ENCODE data around the gene CES3.
"Not testable (repeated sequence)": the region's sequence is repeated elsewhere in the genome, so short reads cannot be mapped to it uniquely, and the experiment has no call there.

CES3 gene

GRCh38 chr16:66926961-66927436 lies 34.1 kb upstream of the CES3 start:
- no peak for DNase-seq

- DNase-seq: no peak
Observed at GRCh38 chr16:66927918-66928649, 33.0 kb upstream of the CES3 start.

GRCh38 chr16:66928702-66929388 lies 32.2 kb upstream of the CES3 start:
- no peak for DNase-seq

GRCh38 chr16:66930189-66930588 lies 30.9 kb upstream of the CES3 start:
- DNase-seq: no peak

- no peak for DNase-seq
Observed at GRCh38 chr16:66931665-66932064, 29.4 kb upstream of the CES3 start.

- no peak for DNase-seq
Observed at GRCh38 chr16:66932076-66932475, 29.0 kb upstream of the CES3 start.

- DNase-seq: no peak
Observed at GRCh38 chr16:66933776-66934137, 27.3 kb upstream of the CES3 start.

GRCh38 chr16:66934138-66934838 lies 26.8 kb upstream of the CES3 start, which contains the start of gene CIAO2B:
Gene CIAO2B, minus strand, starts transcription at chr16:66934402. Its CDS starts 38 bp downstream, at chr16:66934364.
- peak; percentile 54 for DNase-seq

- not testable (repeated sequence) for DNase-seq
Observed at GRCh38 chr16:66934839-66935313, 26.2 kb upstream of the CES3 start.

GRCh38 chr16:66935314-66936011 lies 25.6 kb upstream of the CES3 start, which contains the start of gene CES2:
Gene CES2, plus strand, starts transcription at chr16:66935516. Its CDS starts 120 bp downstream, at chr16:66935636.
- no peak for DNase-seq

GRCh38 chr16:66936462-66936861 lies 24.6 kb upstream of the CES3 start:
- no peak for DNase-seq

- no peak for DNase-seq
Observed at GRCh38 chr16:66936889-66937554, 24.0 kb upstream of the CES3 start.

GRCh38 chr16:66937725-66938337 lies 23.2 kb upstream of the CES3 start:
- DNase-seq: no peak

GRCh38 chr16:66939366-66939765 lies 21.7 kb upstream of the CES3 start:
- no peak for DNase-seq

- DNase-seq: no peak
Observed at GRCh38 chr16:66940236-66940635, 20.8 kb upstream of the CES3 start.

- DNase-seq: no peak
Observed at GRCh38 chr16:66942981-66943380, 18.1 kb upstream of the CES3 start.

- DNase-seq: no peak
Observed at GRCh38 chr16:66943426-66944053, 17.5 kb upstream of the CES3 start.

GRCh38 chr16:66944054-66944441 lies 17.0 kb upstream of the CES3 start:
- DNase-seq: no peak

- DNase-seq: not testable (repeated sequence)
Observed at GRCh38 chr16:66944971-66945370, 16.1 kb upstream of the CES3 start.

GRCh38 chr16:66945939-66946338 lies 15.1 kb upstream of the CES3 start:
- DNase-seq: no peak

GRCh38 chr16:66946541-66946940 lies 14.5 kb upstream of the CES3 start:
- DNase-seq: no peak

Data from DMS153 (cell line).